A549 (cell line): Measurements from ENCODE around the gene MAGEA6.
"Not testable (repeated sequence)": the region's sequence is repeated elsewhere in the genome, so short reads cannot be mapped to it uniquely, and the experiment has no call there.

Experiments
- CEBPB ChIP-seq, 2 experiments: fragments of >200 bp in 1 of 2; sonication (Bioruptor Twin) in 1 of 2; formaldehyde crosslinking in 1 of 2; IDR thresholded peaks; 2 replicates each; pipeline ENCODE4 v1.6.1; 2012 to 2016
- CTCF ChIP-seq: fragments of >200 bp; sonication (Bioruptor Twin); formaldehyde crosslinking; IDR thresholded peaks from 3 replicates; pipeline ENCODE4 v1.5.1; 2016
- FOSB ChIP-seq: fragments of 250-450 bp; sonication (Bioruptor Pico); IDR thresholded peaks from 2 replicates; pipeline ENCODE4 v1.5.0; 2020; ENCODE audit warnings: mild to moderate bottlenecking, moderate library complexity
- FOXS1 ChIP-seq: fragments of 250-450 bp; sonication (Bioruptor Pico); IDR thresholded peaks from 2 replicates; pipeline ENCODE4 v1.5.0; 2020; ENCODE audit warnings: mild to moderate bottlenecking, moderate library complexity
- JUNB ChIP-seq: fragments of >200 bp; sonication (Bioruptor Twin); formaldehyde crosslinking; IDR thresholded peaks from 2 replicates; pipeline ENCODE4 v1.6.1; 2016
- POLR2A ChIP-seq: IDR thresholded peaks from 2 replicates; pipeline ENCODE4 v1.6.1; 2012; ENCODE audit warnings: mild to moderate bottlenecking, low read length
- SREBF2 ChIP-seq: fragments of 450-650 bp; IDR thresholded peaks from 2 replicates; pipeline ENCODE4 v1.6.1; 2014; ENCODE audit warnings: mild to moderate bottlenecking, moderate library complexity
- USF2 ChIP-seq: fragments of 450-650 bp; IDR thresholded peaks from 2 replicates; pipeline ENCODE4 v1.6.1; 2014; ENCODE audit warnings: antibody characterized with exemption

GRCh38 chrX:152758918-152759317, 10.6 kb downstream of the MAGEA6 start, which contains the start of gene CSAG3:
- TF ChIP-seq USF2; CTCF; FOSB (CRISPR knock-in tag); POLR2A; CEBPB (IDR thresholded peaks at IDR 0.05); SREBF2; FOXS1; JUNB: not testable (repeated sequence)
